ENCODE results near the gene EPS15. TPM values are rescaled to one million over a fixed set of nuclear protein-coding genes. Genes with fewer than 3 reads are reported as not detected.

EPS15 gene
- total and polyA plus RNA-seq, 9 of the 15 experiments (the other 6 are each of a cell fraction or from before 2014, with no cell fraction given): 23.1 to 69.0 (median 41.7) TPM

DNA sequence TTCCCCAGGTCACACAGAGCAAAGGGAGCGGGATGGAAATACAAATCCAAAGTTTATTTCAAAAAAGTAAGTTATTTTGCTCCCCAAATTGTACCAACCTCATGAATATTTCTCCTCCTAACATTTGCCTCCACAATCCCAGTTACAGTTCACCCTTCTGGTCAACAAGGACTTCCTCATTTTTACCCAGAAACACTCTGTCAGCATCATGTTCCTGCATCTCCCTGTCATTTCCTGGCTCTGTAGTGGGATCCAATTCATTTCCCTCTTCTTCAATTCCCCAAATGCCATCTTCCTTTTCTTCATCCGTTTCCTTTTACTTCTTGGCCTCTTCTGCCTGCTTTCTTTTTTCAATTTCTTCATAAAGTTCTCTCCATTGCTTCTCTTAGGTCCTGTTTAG lies 32.0 kb upstream of the EPS15 start:
- Histone ChIP-seq H4K20me1 (replicated peaks; ENCODE audit: control insufficient read depth, insufficient read depth, low read length) (no peaks in the 10 kb centered on the region; the same call in 1 of the 2 replicates), H3K79me2 (ENCODE audit: control insufficient read depth, insufficient read depth, low read length) (no peaks in the 10 kb centered on the region), H3K4me3 (no peak overlapping the region), H3K27me3 (ENCODE audit: control insufficient read depth in 2 of 2, insufficient read depth in 2 of 2, low read length in 2 of 2) (no peaks in the 10 kb centered on the region), H3K9ac (ENCODE audit: insufficient read depth in 1 of 2, low read depth in 2 of 2, low read length in 2 of 2) (no peak overlapping the region), H3K4me1 (replicated peaks in 1 of 2; ENCODE audit: control insufficient read depth in 2 of 2, insufficient read depth in 2 of 2, low read length in 2 of 2) (no peaks in the 10 kb centered on the region; a peak in 2 of 5 replicates), H2AFZ (ENCODE audit: low read depth, low read length) (peak overlapping the region; percentile 18; the same call in 1 of the 2 replicates), H3K9me1 (ENCODE audit: control insufficient read depth, insufficient read depth, low read length) (no peaks in the 10 kb centered on the region), H3K4me2 (ENCODE audit: insufficient read depth, low read length) (no peak overlapping the region), H3K27ac (ENCODE audit: extremely low read depth, low read depth, low read length) (no peak overlapping the region), H3K9me3 (replicated peaks; ENCODE audit: control insufficient read depth, insufficient read depth, low read depth, low read length) (no peaks in the 10 kb centered on the region), H3K36me3 (ENCODE audit: control insufficient read depth, insufficient read depth, low read length) (no peaks in the 10 kb centered on the region)
- ChIA-PET CTCF (ENCODE audit: low intra/inter-chr PET ratio) (no interaction called here), POLR2A (no interaction called here)
- peak; percentile 47; the same call in 1 of the 3 replicates for ATAC-seq
- 54% methylated on average over 2 of the region's 2 CpGs for WGBS (ENCODE audit: insufficient coverage, low coverage, missing lambda C conversion rate)
- DNase-seq (ENCODE audit: extremely low read depth in 1 of 4, low spot score in 3 of 4): no peak
- FAIRE-seq: no peak
- intact Hi-C loops (cut with micrococcal nuclease) (no loop called here), in situ Hi-C loops (cut with MboI) (no loop called here)
- TF ChIP-seq, protein P1, sequence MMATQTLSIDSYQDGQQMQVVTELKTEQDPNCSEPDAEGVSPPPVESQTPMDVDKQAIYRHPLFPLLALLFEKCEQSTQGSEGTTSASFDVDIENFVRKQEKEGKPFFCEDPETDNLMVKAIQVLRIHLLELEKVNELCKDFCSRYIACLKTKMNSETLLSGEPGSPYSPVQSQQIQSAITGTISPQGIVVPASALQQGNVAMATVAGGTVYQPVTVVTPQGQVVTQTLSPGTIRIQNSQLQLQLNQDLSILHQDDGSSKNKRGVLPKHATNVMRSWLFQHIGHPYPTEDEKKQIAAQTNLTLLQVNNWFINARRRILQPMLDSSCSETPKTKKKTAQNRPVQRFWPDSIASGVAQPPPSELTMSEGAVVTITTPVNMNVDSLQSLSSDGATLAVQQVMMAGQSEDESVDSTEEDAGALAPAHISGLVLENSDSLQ (IDR thresholded peaks at IDR 0.05): 0 out of 2 replicates have a peak, but pooled peaks have one; percentile 13
- TF ChIP-seq GABPB1 (CRISPR knock-in tag; IDR thresholded peaks at IDR 0.05) (0 out of 2 replicates have a peak, but pooled peaks have one; percentile 6), ELF1 (tag; IDR thresholded peaks at IDR 0.05) (0 out of 2 replicates have a peak, but pooled peaks have one; percentile 27), OTX1 (CRISPR knock-in tag; IDR thresholded peaks at IDR 0.05) (0 out of 2 replicates have a peak, but pooled peaks have one; percentile 14), YY1 (IDR thresholded peaks at IDR 0.05; ENCODE audit: borderline replicate concordance in 1 of 3, control insufficient read depth in 1 of 3, extremely low read depth in 1 of 3, insufficient read depth in 3 of 3, insufficient read length in 1 of 3, insufficient replicate concordance in 2 of 3, low read depth in 1 of 3, low read length in 2 of 3) (no peak), SPI1 (IDR thresholded peaks at IDR 0.05; ENCODE audit: borderline replicate concordance, low read depth, low read length) (peak; percentile 98), BRD9 (IDR thresholded peaks at IDR 0.05; ENCODE audit: low read depth, partially characterized antibody) (no peak)
- TF ChIP-seq, protein P2, sequence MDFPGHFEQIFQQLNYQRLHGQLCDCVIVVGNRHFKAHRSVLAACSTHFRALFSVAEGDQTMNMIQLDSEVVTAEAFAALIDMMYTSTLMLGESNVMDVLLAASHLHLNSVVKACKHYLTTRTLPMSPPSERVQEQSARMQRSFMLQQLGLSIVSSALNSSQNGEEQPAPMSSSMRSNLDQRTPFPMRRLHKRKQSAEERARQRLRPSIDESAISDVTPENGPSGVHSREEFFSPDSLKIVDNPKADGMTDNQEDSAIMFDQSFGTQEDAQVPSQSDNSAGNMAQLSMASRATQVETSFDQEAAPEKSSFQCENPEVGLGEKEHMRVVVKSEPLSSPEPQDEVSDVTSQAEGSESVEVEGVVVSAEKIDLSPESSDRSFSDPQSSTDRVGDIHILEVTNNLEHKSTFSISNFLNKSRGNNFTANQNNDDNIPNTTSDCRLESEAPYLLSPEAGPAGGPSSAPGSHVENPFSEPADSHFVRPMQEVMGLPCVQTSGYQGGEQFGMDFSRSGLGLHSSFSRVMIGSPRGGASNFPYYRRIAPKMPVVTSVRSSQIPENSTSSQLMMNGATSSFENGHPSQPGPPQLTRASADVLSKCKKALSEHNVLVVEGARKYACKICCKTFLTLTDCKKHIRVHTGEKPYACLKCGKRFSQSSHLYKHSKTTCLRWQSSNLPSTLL (IDR thresholded peaks at IDR 0.05): no peak
- TF ChIP-seq, protein P3, sequence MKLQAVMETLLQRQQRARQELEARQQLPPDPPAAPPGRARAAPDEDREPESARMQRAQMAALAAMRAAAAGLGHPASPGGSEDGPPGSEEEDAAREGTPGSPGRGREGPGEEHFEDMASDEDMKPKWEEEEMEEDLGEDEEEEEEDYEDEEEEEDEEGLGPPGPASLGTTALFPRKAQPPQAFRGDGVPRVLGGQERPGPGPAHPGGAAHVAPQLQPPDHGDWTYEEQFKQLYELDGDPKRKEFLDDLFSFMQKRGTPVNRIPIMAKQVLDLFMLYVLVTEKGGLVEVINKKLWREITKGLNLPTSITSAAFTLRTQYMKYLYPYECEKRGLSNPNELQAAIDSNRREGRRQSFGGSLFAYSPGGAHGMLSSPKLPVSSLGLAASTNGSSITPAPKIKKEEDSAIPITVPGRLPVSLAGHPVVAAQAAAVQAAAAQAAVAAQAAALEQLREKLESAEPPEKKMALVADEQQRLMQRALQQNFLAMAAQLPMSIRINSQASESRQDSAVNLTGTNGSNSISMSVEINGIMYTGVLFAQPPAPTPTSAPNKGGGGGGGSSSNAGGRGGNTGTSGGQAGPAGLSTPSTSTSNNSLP (IDR thresholded peaks at IDR 0.05; ENCODE audit: borderline replicate concordance, low read depth, low read length): no peak
- TF ChIP-seq, protein P4, sequence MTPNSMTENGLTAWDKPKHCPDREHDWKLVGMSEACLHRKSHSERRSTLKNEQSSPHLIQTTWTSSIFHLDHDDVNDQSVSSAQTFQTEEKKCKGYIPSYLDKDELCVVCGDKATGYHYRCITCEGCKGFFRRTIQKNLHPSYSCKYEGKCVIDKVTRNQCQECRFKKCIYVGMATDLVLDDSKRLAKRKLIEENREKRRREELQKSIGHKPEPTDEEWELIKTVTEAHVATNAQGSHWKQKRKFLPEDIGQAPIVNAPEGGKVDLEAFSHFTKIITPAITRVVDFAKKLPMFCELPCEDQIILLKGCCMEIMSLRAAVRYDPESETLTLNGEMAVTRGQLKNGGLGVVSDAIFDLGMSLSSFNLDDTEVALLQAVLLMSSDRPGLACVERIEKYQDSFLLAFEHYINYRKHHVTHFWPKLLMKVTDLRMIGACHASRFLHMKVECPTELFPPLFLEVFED (CRISPR knock-in tag; conservative IDR thresholded peaks at IDR 0.05): 0 out of 2 replicates have a peak, but pooled peaks have one; percentile 36
- no TSS peak for BruUV-seq (replicated peaks)

Measured in K562 (cell line).